Thyroid gland (tissue), 4 donors: ENCODE data around the gene SLC24A3.

Experiments
- POLR2A ChIP-seq, 2 donors: fragments of 450-650 bp; IDR thresholded peaks; one replicate each; pipeline ENCODE4 v1.6.1; 2017; ENCODE audit warnings: antibody characterized with exemption in 2 of 2, mild to moderate bottlenecking in 2 of 2, moderate library complexity in 1 of 2
- TF ChIP-seq, protein P1 (sequence below), 6 experiments: fragments of 200-600 bp in 3 of 6; fragments of 450-650 bp in 3 of 6; sonication (generic) in 3 of 6; IDR thresholded peaks; one replicate each; pipeline ENCODE4 v1.5.1; 2016 to 2019; ENCODE audit warnings: antibody characterized with exemption in 6 of 6, mild to moderate bottlenecking in 2 of 6, inconsistent platforms in 1 of 6, moderate library complexity in 1 of 6

DNA sequence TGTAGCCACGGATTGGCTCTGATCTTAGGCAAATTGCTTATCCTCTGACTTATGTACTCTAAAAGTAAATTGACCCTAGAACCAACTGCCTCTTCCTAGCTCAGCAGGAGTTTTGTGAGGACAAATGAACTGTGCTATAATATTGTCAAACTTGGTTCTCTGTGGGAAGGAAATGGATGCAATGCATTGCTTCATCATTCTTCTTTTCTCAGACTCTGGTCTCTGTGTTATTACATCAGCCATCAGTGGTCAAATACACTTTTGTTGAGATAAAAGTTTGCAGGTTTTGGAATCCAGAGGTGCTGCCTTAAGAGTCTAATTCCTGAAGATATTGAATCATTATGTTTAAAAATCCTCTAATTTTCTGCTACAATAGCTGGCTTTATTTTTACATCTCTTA lies 64.9 kb downstream of the SLC24A3 start:
- TF ChIP-seq, protein P1, sequence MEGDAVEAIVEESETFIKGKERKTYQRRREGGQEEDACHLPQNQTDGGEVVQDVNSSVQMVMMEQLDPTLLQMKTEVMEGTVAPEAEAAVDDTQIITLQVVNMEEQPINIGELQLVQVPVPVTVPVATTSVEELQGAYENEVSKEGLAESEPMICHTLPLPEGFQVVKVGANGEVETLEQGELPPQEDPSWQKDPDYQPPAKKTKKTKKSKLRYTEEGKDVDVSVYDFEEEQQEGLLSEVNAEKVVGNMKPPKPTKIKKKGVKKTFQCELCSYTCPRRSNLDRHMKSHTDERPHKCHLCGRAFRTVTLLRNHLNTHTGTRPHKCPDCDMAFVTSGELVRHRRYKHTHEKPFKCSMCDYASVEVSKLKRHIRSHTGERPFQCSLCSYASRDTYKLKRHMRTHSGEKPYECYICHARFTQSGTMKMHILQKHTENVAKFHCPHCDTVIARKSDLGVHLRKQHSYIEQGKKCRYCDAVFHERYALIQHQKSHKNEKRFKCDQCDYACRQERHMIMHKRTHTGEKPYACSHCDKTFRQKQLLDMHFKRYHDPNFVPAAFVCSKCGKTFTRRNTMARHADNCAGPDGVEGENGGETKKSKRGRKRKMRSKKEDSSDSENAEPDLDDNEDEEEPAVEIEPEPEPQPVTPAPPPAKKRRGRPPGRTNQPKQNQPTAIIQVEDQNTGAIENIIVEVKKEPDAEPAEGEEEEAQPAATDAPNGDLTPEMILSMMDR (IDR thresholded peaks at IDR 0.05): no peak
- no peak for TF ChIP-seq POLR2A (IDR thresholded peaks at IDR 0.05)
